Brain microvascular endothelial cell (primary cell): ENCODE data around the gene LARGE2.
"Not testable (repeated sequence)": the region's sequence is repeated elsewhere in the genome, so short reads cannot be mapped to it uniquely, and the experiment has no call there.

Source experiments
- DNase-seq: peaks from one replicate; pipeline ENCODE4 v3.0.0-alpha.2; 2020
- H3K27ac ChIP-seq: fragments of 250-450 bp; sonication (Bioruptor Pico); 2 replicates; pipeline ENCODE4 v1.5.1; 2020; ENCODE audit warnings: mild to moderate bottlenecking, moderate library complexity
- H3K27me3 ChIP-seq: fragments of 250-450 bp; sonication (Bioruptor Pico); replicated peaks from 2 replicates; pipeline ENCODE4 v1.5.1; 2020; ENCODE audit warnings: mild to moderate bottlenecking
- H3K36me3 ChIP-seq: fragments of 250-450 bp; sonication (Bioruptor Pico); replicated peaks from 2 replicates; pipeline ENCODE4 v1.5.1; 2020; ENCODE audit warnings: mild to moderate bottlenecking
- H3K4me3 ChIP-seq: 2 replicates; pipeline ENCODE4 v1.5.1; 2011; ENCODE audit warnings: low read depth, mild to moderate bottlenecking, control low read depth, low read length, moderate library complexity
- CTCF ChIP-seq: IDR thresholded peaks from 2 replicates; pipeline ENCODE4 v1.5.1; 2011; ENCODE audit warnings: low read depth, mild to moderate bottlenecking, moderate library complexity, low read length, control low read depth, inconsistent platforms; ENCODE audit errors: missing control alignments
- in situ Hi-C: cut with HindIII; loops from 2 replicates; pipeline ENCODE4 v1.10.0; 2017; ENCODE audit warnings: low sequenced_read_pairs, low pct_ligation_motif_present

LARGE2 gene

GRCh38 chr11:45902452-45903380 is 19.7 kb upstream of the LARGE2 start:
- Histone ChIP-seq H3K4me3 (no peak overlapping the region), H3K27me3 (no peaks in the 10 kb centered on the region), H3K36me3 (no peaks in the 10 kb centered on the region), H3K27ac (no peak overlapping the region)
- no peak for DNase-seq
- TF ChIP-seq CTCF = no peak
- in situ Hi-C loops = no loop called here

GRCh38 chr11:45904309-45904915 is 18.0 kb upstream of the LARGE2 start:
- in situ Hi-C loops = no loop called here
- no peak for DNase-seq
- H3K4me3 ChIP-seq = no peak overlapping the region
- peaks cover 2% of the 10 kb centered on the region for H3K36me3 ChIP-seq
- H3K27me3 ChIP-seq = no peaks in the 10 kb centered on the region
- no peak overlapping the region for H3K27ac ChIP-seq
- no peak for TF ChIP-seq CTCF

- no peak overlapping the region for H3K4me3 ChIP-seq
- no peak for TF ChIP-seq CTCF
- no peaks in the 10 kb centered on the region for H3K27me3 ChIP-seq
- H3K36me3 ChIP-seq = peaks cover 7% of the 10 kb centered on the region
- DNase-seq = no peak
- in situ Hi-C loops = no loop called here
- H3K27ac ChIP-seq = no peak overlapping the region
These were observed 17.4 kb upstream of the LARGE2 start for GRCh38 chr11:45905095-45905494.

GRCh38 chr11:45905576-45905975 is 16.9 kb upstream of the LARGE2 start:
- DNase-seq, in situ Hi-C loops, H3K36me3 ChIP-seq, H3K27me3 ChIP-seq, H3K27ac ChIP-seq, H3K4me3 ChIP-seq: not testable (repeated sequence)

- TF ChIP-seq CTCF = no peak
- Histone ChIP-seq H3K27me3 (no peaks in the 10 kb centered on the region), H3K27ac (no peak overlapping the region), H3K4me3 (no peak overlapping the region), H3K36me3 (peaks cover 9% of the 10 kb centered on the region)
- no peak for DNase-seq
- in situ Hi-C loops = no loop called here
These were observed 16.3 kb upstream of the LARGE2 start for GRCh38 chr11:45906096-45906682.

GRCh38 chr11:45906965-45907611 is 15.4 kb upstream of the LARGE2 start, which contains the start of gene FREY1:
Gene FREY1 (minus strand): TSS chr11:45907271. CDS start chr11:45907245, 26 bp downstream.
- in situ Hi-C loops = no loop called here
- DNase-seq = no peak
- Histone ChIP-seq H3K36me3 (peaks cover 15% of the 10 kb centered on the region), H3K4me3 (no peak within 1 kb of the TSS), H3K27me3 (no peaks in the 10 kb centered on the region), H3K27ac (no peak within 1 kb of the TSS)
- no peak for TF ChIP-seq CTCF
